OCI-LY1 (cell line): Measurements from ENCODE around the gene WDFY4.

Source experiments
- CTCF ChIP-seq: fragments of 200-600 bp; sonication (generic), shearing (Covaris generic); IDR thresholded peaks from 2 replicates; pipeline ENCODE4 v1.5.1; 2017; ENCODE audit warnings: mild to moderate bottlenecking, antibody characterized with exemption, low read length, moderate library complexity, mixed read lengths
- EZH2 ChIP-seq: fragments of 200-600 bp; sonication (generic), shearing (Covaris generic); IDR thresholded peaks from 2 replicates; pipeline ENCODE4 v1.8.0; 2017; ENCODE audit warnings: borderline replicate concordance, mixed run types, mild to moderate bottlenecking, antibody characterized with exemption, low read length, moderate library complexity, mixed read lengths

GRCh38 chr10:48958598-48959190, 274.0 kb downstream of the WDFY4 start:
- TF ChIP-seq EZH2 = no peak
- no peak for TF ChIP-seq CTCF
